ENCODE data around the gene PPP3R1.

DNA sequence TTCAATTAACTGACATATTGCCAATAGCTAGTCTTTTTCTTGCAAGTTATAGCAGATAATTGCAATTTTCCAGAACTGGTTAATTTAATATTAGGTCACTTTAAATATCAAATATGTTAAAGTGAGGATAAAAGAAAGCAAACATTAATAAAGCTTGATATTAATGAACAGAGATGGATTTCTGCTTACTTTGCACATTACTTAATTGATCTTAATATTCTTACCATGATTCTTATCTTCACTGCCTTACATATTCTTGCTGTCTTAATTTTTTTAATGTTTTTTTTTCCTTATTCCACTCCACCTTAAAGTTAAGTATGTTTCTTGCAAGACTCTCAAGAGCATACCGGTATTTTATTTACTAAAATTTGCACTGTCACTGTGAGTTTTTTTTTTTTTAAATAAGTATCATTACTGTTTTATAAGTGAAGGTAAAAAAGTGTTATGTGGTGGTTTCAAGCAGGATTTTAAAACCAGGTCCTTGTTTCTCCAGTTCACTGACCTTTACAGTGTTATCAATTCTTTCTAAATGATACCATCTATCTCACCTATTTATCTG is 33.9 kb downstream of the PPP3R1 start:
- TF ChIP-seq, protein P1, sequence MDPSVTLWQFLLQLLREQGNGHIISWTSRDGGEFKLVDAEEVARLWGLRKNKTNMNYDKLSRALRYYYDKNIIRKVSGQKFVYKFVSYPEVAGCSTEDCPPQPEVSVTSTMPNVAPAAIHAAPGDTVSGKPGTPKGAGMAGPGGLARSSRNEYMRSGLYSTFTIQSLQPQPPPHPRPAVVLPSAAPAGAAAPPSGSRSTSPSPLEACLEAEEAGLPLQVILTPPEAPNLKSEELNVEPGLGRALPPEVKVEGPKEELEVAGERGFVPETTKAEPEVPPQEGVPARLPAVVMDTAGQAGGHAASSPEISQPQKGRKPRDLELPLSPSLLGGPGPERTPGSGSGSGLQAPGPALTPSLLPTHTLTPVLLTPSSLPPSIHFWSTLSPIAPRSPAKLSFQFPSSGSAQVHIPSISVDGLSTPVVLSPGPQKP (IDR thresholded peaks at IDR 0.05; ENCODE audit: borderline replicate concordance, low read depth, low read length), result no peak
- no peak for TF ChIP-seq BHLHE40 (IDR thresholded peaks at IDR 0.05; ENCODE audit: low read depth, low read length)
- TF ChIP-seq, protein P2, sequence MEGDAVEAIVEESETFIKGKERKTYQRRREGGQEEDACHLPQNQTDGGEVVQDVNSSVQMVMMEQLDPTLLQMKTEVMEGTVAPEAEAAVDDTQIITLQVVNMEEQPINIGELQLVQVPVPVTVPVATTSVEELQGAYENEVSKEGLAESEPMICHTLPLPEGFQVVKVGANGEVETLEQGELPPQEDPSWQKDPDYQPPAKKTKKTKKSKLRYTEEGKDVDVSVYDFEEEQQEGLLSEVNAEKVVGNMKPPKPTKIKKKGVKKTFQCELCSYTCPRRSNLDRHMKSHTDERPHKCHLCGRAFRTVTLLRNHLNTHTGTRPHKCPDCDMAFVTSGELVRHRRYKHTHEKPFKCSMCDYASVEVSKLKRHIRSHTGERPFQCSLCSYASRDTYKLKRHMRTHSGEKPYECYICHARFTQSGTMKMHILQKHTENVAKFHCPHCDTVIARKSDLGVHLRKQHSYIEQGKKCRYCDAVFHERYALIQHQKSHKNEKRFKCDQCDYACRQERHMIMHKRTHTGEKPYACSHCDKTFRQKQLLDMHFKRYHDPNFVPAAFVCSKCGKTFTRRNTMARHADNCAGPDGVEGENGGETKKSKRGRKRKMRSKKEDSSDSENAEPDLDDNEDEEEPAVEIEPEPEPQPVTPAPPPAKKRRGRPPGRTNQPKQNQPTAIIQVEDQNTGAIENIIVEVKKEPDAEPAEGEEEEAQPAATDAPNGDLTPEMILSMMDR (conservative IDR thresholded peaks at IDR 0.05; ENCODE audit: low read depth, low read length), result no peak
- TF ChIP-seq POLR2A (IDR thresholded peaks at IDR 0.05; ENCODE audit: low read depth, low read length), result no peak
- no peak for TF ChIP-seq RCOR1 (IDR thresholded peaks at IDR 0.05; ENCODE audit: insufficient replicate concordance, low read length)
- TF ChIP-seq CEBPB (IDR thresholded peaks at IDR 0.05; ENCODE audit: low read depth, low read length), result no peak
- TF ChIP-seq RAD21 (IDR thresholded peaks at IDR 0.05; ENCODE audit: low read length), result no peak
- no peak for TF ChIP-seq SMC3 (IDR thresholded peaks at IDR 0.05; ENCODE audit: low read depth, low read length)
- peak; percentile 85 for TF ChIP-seq MAFK (IDR thresholded peaks at IDR 0.05; ENCODE audit: low read depth, low read length)
- no peak for TF ChIP-seq FOS (IDR thresholded peaks at IDR 0.05; ENCODE audit: low read depth, low read length)
- TF ChIP-seq MAZ (IDR thresholded peaks at IDR 0.05; ENCODE audit: borderline replicate concordance, low read depth, low read length), result no peak
- TF ChIP-seq, protein P3, sequence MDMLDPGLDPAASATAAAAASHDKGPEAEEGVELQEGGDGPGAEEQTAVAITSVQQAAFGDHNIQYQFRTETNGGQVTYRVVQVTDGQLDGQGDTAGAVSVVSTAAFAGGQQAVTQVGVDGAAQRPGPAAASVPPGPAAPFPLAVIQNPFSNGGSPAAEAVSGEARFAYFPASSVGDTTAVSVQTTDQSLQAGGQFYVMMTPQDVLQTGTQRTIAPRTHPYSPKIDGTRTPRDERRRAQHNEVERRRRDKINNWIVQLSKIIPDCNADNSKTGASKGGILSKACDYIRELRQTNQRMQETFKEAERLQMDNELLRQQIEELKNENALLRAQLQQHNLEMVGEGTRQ (IDR thresholded peaks at IDR 0.05; ENCODE audit: low read depth, low read length), result no peak
